DMS53 (cell line): ENCODE data around the gene SYNPO.

ENCODE experiments used
- DNase-seq: peaks from one replicate; lab custom pipeline; 2025; lab: John Stamatoyannopoulos, UW

Gene SYNPO

GRCh38 chr5:150700246-150700593, 59.8 kb downstream of the SYNPO start:
- DNase-seq, result peak; percentile 72

- DNase-seq, result peak; percentile 94
Measured at GRCh38 chr5:150700594-150701377, 60.3 kb downstream of the SYNPO start, which contains the start of gene RBM22. Gene RBM22 (minus strand): TSS chr5:150701062. CDS start chr5:150700985, 77 bp downstream.

- no peak for DNase-seq
Measured at GRCh38 chr5:150703762-150704161, 63.3 kb downstream of the SYNPO start.

GRCh38 chr5:150706776-150707390, 66.4 kb downstream of the SYNPO start:
- no peak for DNase-seq
